Body of pancreas (tissue), 4 donors: Measurements from ENCODE around the gene CENPQ. TPM values are rescaled to one million over a fixed set of nuclear protein-coding genes. Genes with fewer than 3 reads are reported as not detected.

Experiments used
- ATAC-seq: fragments of 150-250 bp; one replicate; pipeline ENCODE4 v1.9.1; 2016
- DNase-seq, 4 donors: peaks; one replicate each; pipeline ENCODE4 v3.0.0-alpha.2; 2019
- H3K27ac ChIP-seq, 4 donors: fragments of 200-600 bp; sonication (generic); 1 replicate in 3 of 4; 2 replicates in 1 of 4; pipeline versions ENCODE4 v1.5.1 to v1.6.1; 2016 to 2019; ENCODE audit warnings: mild to moderate bottlenecking in 1 of 4, mixed read lengths in 1 of 4, moderate library complexity in 1 of 4
- H3K27me3 ChIP-seq, 2 donors: fragments of 200-600 bp; sonication (generic); one replicate each; pipeline ENCODE4 v1.6.0; 2016; ENCODE audit warnings: mild to moderate bottlenecking in 1 of 2
- H3K36me3 ChIP-seq, 2 donors: fragments of 200-600 bp; sonication (generic); replicated peaks in 1 of 2; 2 replicates each; pipeline ENCODE4 v1.5.1; 2016; ENCODE audit warnings: low read depth in 2 of 2; ENCODE audit not compliant: insufficient read depth in 1 of 2
- H3K4me1 ChIP-seq: fragments of 200-600 bp; sonication (generic); one replicate; pipeline ENCODE4 v1.6.0; 2016
- H3K4me3 ChIP-seq, 2 donors: fragments of 200-600 bp; sonication (generic); 1 replicate in 1 of 2; 2 replicates in 1 of 2; pipeline ENCODE4 v1.5.1; 2016 to 2019
- H3K9me3 ChIP-seq, 3 donors: fragments of 200-600 bp; sonication (generic); 1 replicate in 2 of 3; 2 replicates in 1 of 3; pipeline ENCODE4 v1.5.1; 2016
- POLR2A ChIP-seq, 3 donors: fragments of 450-650 bp; IDR thresholded peaks; one replicate each; pipeline ENCODE4 v1.6.1; 2016; ENCODE audit warnings: antibody characterized with exemption in 3 of 3, mild to moderate bottlenecking in 2 of 3
- WGBS, 2 donors: methylation state at CpG; one replicate each; pipeline ENCODE4 v1.1.5; 2017; 5-methylcytosine and 5-hydroxymethylcytosine counted together
- intact Hi-C: fragments of 100-400 bp; cut with DNase I; formaldehyde crosslinking; loops from one replicate; pipeline ENCODE4 v1.15.1; 2023
- total RNA-seq, 2 donors: library from RNA; depleted of rRNA; stranded (reverse); fragments of >200 nt; gene quantifications; one replicate each; pipeline ENCODE4 v1.1.0, GENCODE V29; 2016
- TF ChIP-seq, protein P1 (sequence below), 7 experiments: fragments of 450-650 bp in 4 of 7; fragments of 200-600 bp in 3 of 7; sonication (generic) in 3 of 7; IDR thresholded peaks; one replicate each; pipeline ENCODE4 v1.5.1; 2016 to 2019; ENCODE audit warnings: antibody characterized with exemption in 7 of 7

The CENPQ gene
- total RNA-seq, 2 donors from 2014 or later = 0.66 to 1.8 TPM

DNA sequence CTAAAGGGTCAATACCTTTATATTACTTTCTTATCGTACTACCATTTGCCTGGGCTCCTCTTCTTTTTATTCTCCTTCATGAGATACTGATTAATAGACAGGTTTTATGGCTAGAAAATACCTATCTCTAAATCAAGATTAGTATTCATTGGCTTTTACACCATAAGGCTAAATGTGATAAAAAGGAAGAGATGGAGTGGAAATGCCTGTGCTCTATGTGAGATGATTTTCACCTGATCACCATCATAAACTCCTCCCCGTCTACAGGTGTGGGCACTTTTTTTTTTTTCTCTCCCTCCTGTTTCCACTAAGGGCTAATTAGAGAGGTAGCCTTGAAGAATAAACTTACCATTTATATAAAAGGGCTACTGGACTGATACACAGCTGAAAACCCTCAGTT lies 36.5 kb downstream of the CENPQ start, which contains the start of gene GLYATL3:
Gene GLYATL3, plus strand, starts transcription at position 301 of the 400 bp plus-strand sequence. CDS start 12,068 bp downstream, outside the sequence.
- TF ChIP-seq, protein P1, sequence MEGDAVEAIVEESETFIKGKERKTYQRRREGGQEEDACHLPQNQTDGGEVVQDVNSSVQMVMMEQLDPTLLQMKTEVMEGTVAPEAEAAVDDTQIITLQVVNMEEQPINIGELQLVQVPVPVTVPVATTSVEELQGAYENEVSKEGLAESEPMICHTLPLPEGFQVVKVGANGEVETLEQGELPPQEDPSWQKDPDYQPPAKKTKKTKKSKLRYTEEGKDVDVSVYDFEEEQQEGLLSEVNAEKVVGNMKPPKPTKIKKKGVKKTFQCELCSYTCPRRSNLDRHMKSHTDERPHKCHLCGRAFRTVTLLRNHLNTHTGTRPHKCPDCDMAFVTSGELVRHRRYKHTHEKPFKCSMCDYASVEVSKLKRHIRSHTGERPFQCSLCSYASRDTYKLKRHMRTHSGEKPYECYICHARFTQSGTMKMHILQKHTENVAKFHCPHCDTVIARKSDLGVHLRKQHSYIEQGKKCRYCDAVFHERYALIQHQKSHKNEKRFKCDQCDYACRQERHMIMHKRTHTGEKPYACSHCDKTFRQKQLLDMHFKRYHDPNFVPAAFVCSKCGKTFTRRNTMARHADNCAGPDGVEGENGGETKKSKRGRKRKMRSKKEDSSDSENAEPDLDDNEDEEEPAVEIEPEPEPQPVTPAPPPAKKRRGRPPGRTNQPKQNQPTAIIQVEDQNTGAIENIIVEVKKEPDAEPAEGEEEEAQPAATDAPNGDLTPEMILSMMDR (IDR thresholded peaks at IDR 0.05) = no peak
- no peak for TF ChIP-seq POLR2A (IDR thresholded peaks at IDR 0.05)
- WGBS, 2 donors = 41 to 56% methylated on average over 2 of the region's 2 CpGs
- ATAC-seq = no peak

DNA sequence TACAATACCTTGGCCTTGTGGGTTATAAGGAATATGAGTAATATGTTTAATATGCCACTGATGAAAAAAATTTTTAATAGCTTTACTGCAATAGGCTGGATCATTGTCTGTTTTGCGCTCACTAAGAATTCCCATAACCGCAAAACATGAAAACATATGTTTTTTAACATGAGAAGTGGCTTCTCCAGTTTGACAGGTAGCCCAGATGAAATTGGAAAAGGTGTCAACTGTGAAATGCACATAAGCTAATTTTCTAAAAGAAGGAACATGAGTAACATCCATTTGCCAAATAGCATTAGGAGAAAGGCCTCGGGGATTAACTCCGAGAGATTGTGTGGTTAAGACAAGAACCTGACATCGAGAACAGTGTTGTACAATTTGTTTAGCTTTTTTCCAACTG lies 41.5 kb downstream of the CENPQ start:
- no peak for TF ChIP-seq POLR2A (IDR thresholded peaks at IDR 0.05)
- TF ChIP-seq, protein P1 (IDR thresholded peaks at IDR 0.05) = no peak
- 83 to 95% methylated on average over 5 of the region's 5 CpGs for WGBS, 2 donors
- Histone ChIP-seq H3K4me1 (peaks cover 12% of the 10 kb centered on the region), H3K9me3 (no peaks in the 10 kb centered on the region), H3K4me3 (no peak overlapping the region), H3K27ac (no peak overlapping the region), H3K36me3 (no peaks in the 10 kb centered on the region), H3K27me3 (no peaks in the 10 kb centered on the region)
- intact Hi-C loops = no loop called here
- ATAC-seq (no peak), DNase-seq (no peak)

More for the DNA sequence above, 36.5 kb downstream of the CENPQ start, which contains the start of gene GLYATL3:
- Histone ChIP-seq H3K27ac (no peak within 1 kb of the TSS), H3K9me3 (no peaks in the 10 kb centered on the region), H3K27me3 (no peaks in the 10 kb centered on the region), H3K4me3 (no peak within 1 kb of the TSS), H3K4me1 (no peaks in the 10 kb centered on the region), H3K36me3 (no peaks in the 10 kb centered on the region)
- intact Hi-C loops = no loop called here
- no peak for DNase-seq

DNA sequence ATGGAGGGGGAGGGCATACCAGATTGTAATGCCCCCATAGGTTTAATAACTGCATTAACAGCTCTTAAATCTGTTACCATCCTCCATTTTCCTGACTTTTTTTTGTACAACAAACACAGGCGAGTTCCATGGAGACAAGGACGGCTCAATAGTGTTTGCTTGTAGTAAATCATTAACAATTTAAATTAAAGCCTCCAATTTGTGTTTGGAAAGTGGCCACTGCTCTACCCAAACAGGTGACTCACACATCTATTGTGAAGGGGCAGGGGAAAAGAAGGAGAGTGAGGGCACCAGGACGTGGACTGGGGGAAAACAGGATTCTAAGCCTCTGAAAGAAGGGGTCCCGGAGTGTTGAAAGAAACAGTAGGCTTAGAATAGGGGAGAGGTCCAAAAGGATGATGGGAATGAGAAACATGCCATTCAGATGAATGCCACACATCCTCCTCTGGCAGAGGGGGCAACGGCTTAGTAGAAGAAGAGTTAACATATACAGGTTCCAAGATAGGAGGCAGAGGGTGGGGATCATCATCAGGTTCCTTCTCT lies 43.5 kb downstream of the CENPQ start:
- peaks cover 12% of the 10 kb centered on the region for H3K4me1 ChIP-seq
- H3K9me3 ChIP-seq = no peaks in the 10 kb centered on the region
- no peak overlapping the region for H3K4me3 ChIP-seq
- intact Hi-C loops = no loop called here
- H3K27me3 ChIP-seq = no peaks in the 10 kb centered on the region
- DNase-seq (peak; percentile 22 to 61 (median 47)), ATAC-seq (no peak)
- H3K27ac ChIP-seq = peak overlapping the region in 1 of 4 donors; percentile 36
- no peak for TF ChIP-seq POLR2A (IDR thresholded peaks at IDR 0.05)
- TF ChIP-seq, protein P1 (IDR thresholded peaks at IDR 0.05) = no peak
- H3K36me3 ChIP-seq = no peaks in the 10 kb centered on the region
- WGBS, 2 donors = 31 to 36% methylated on average over 5 of the region's 5 CpGs

DNA sequence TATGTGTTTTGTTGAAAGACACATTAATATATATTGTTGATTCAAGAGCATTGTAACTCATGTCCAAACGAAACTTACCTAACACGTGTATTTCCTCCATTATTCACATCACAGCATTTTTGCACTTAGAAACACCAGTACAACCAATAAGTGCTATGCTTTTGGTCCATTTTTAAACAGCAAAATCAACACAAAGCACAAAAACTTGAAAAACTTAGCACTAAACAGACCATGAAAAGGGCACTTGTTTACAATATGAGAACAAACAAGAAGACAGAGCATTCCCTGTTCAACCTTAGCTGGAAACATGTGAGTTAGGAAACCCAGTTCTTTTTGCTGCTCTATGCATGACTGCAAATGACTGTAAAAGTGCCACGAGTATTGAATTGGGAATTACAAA lies 46.2 kb downstream of the CENPQ start:
- Histone ChIP-seq H3K9me3 (no peaks in the 10 kb centered on the region), H3K4me1 (peaks cover 25% of the 10 kb centered on the region), H3K4me3 (no peak overlapping the region), H3K27me3 (no peaks in the 10 kb centered on the region), H3K27ac (no peak overlapping the region), H3K36me3 (no peaks in the 10 kb centered on the region)
- no peak for DNase-seq
- 82 to 83% methylated on average over 3 of the region's 3 CpGs for WGBS, 2 donors
- ATAC-seq = no peak
- TF ChIP-seq, protein P1 (IDR thresholded peaks at IDR 0.05) = no peak
- TF ChIP-seq POLR2A (IDR thresholded peaks at IDR 0.05) = no peak
- intact Hi-C loops = no loop called here
